ENCODE data around the gene ALPG. TPM values are rescaled to one million over a fixed set of nuclear protein-coding genes. Genes with fewer than 3 reads are reported as not detected.
"Not testable (repeated sequence)": the region's sequence is repeated elsewhere in the genome, so short reads cannot be mapped to it uniquely, and the experiment has no call there.

ALPG gene
- total and polyA plus RNA-seq, 2 of the 4 experiments (the other 2 are of a cell fraction), result not detected

GRCh38 chr2:232363064-232363783 is 43.4 kb upstream of the ALPG start:
- H3K56ac ChIP-seq (ENCODE audit: extremely low read depth, insufficient read depth, low read length); H3K4ac ChIP-seq (ENCODE audit: low read depth, low read length); H3K4me3 ChIP-seq (ENCODE audit: insufficient read depth, low read depth, low read length); H3K27ac ChIP-seq (ENCODE audit: insufficient read depth, low read length); H2BK5ac ChIP-seq (ENCODE audit: low read depth, low read length, poor library complexity, severe bottlenecking); dilution Hi-C loops (cut with HindIII; ENCODE audit: low sequenced_read_pairs, unreplicated experiment); H3K4me1 ChIP-seq (ENCODE audit: control insufficient read depth, insufficient read depth, low read length); H3K14ac ChIP-seq (replicated peaks; ENCODE audit: low read depth, low read length); H3K23ac ChIP-seq (ENCODE audit: low read depth, low read length); H4K20me1 ChIP-seq (ENCODE audit: insufficient read depth, low read length); H4K91ac ChIP-seq (ENCODE audit: insufficient read depth, low read depth, low read length); H3K9me3 ChIP-seq (ENCODE audit: control insufficient read depth, insufficient read depth, low read length); H2BK20ac ChIP-seq (ENCODE audit: low read depth, low read length); H3K9me1 ChIP-seq (ENCODE audit: insufficient read depth, low read length); H3K27me3 ChIP-seq (ENCODE audit: control insufficient read depth, insufficient read depth, low read length); H4K8ac ChIP-seq (ENCODE audit: low read depth in 2 of 2, low read length in 2 of 2); intact Hi-C loops (cut with micrococcal nuclease); H2BK15ac ChIP-seq (ENCODE audit: low read depth, low read length); H2BK120ac ChIP-seq (ENCODE audit: low read depth, low read length); H3K9ac ChIP-seq (ENCODE audit: low read depth, low read length); in situ Hi-C loops (cut with MboI; ENCODE audit: low sequenced_read_pairs); H2AK5ac ChIP-seq (ENCODE audit: low read depth, low read length); DNase-seq; H3K36me3 ChIP-seq (ENCODE audit: control insufficient read depth, insufficient read depth, low read length); BruUV-seq (replicated peaks); H4K5ac ChIP-seq (ENCODE audit: low read depth, low read length); CTCF ChIA-PET; H3K4me2 ChIP-seq (ENCODE audit: low read depth, low read length); ATAC-seq (ENCODE audit: low read depth); H2AK9ac ChIP-seq (replicated peaks; ENCODE audit: low read depth, low read length, poor library complexity); H3K79me1 ChIP-seq (ENCODE audit: low read depth in 1 of 2, low read length in 2 of 2); H3K18ac ChIP-seq (ENCODE audit: low read depth, low read length): not testable (repeated sequence)
- POLR2A ChIA-PET (ENCODE audit: unreplicated experiment), result interaction anchor here (0.6 kb wide), 1 partner anchor 159 kb away, joined by 3 read pairs; no protein-coding TSS in a partner anchor
- H2AFZ ChIP-seq (replicated peaks; ENCODE audit: low read length, poor library complexity), result peak overlapping the region; percentile 77
- WGBS, 2 experiments (ENCODE audit: extremely low coverage in 2 of 2, insufficient read length in 1 of 2), result 50% methylated on average over 1 of the region's 12 CpGs; no CpG with 5 or more reads in 1 of the 2 experiments
